Fibroblast of lung (primary cell): ENCODE results near the gene ZNF562.
"Not testable (repeated sequence)": the region's sequence is repeated elsewhere in the genome, so short reads cannot be mapped to it uniquely, and the experiment has no call there.

Source experiments
- CTCF ChIP-seq, 2 donors: IDR thresholded peaks in 1 of 2; conservative IDR thresholded peaks in 1 of 2; 1 replicate in 1 of 2; 2 replicates in 1 of 2; pipeline ENCODE4 v1.5.1; 2011 to 2012; ENCODE audit warnings: low read length in 2 of 2, control low read depth in 1 of 2, inconsistent platforms in 1 of 2, low read depth in 1 of 2, mild to moderate bottlenecking in 1 of 2
- EZH2 ChIP-seq: IDR thresholded peaks from 2 replicates; pipeline ENCODE4 v1.5.1; 2012; ENCODE audit warnings: low read length, control low read depth, mild to moderate bottlenecking; ENCODE audit errors: missing control alignments

GRCh38 chr19:9651464-9651863, 23.4 kb downstream of the ZNF562 start:
- TF ChIP-seq CTCF (conservative IDR thresholded peaks at IDR 0.05 in 1 of 2, IDR thresholded peaks at IDR 0.05 in 1 of 2; ENCODE audit: low read depth in 1 of 2, low read length in 2 of 2); EZH2: not testable (repeated sequence)
